SJCRH30 (cell line): ENCODE results near the gene GALNT7. TPM values are rescaled to one million over a fixed set of nuclear protein-coding genes. Genes with fewer than 3 reads are reported as not detected.

Experiments
- total RNA-seq: library from RNA; depleted of rRNA; stranded (reverse); fragments of >200 nt; shearing (Covaris generic); gene quantifications from 2 replicates; pipeline ENCODE4 v1.2.3, GENCODE V29; 2014; rRNA removed

The GALNT7 gene
- total RNA-seq, 1 experiment from 2014 or later = 48.4 TPM

Other genes with a start within 250 kb of the GALNT7 start
- 281 and 327 TPM in 2 replicates for gene HMGB2, start 165.5 kb downstream of the GALNT7 start, total RNA-seq
- 29.0 and 30.6 TPM in 2 replicates for gene SAP30, start 202.1 kb downstream of the GALNT7 start, total RNA-seq
- not detected in 2 replicates for gene SCRG1, start 230.3 kb downstream of the GALNT7 start, total RNA-seq